NT2/D1 (cell line): ENCODE results near the gene IMMP2L.

Source experiments
- DNase-seq: peaks from one replicate; pipeline ENCODE4 v3.0.0-alpha.2; 2011; ENCODE audit warnings: low read depth, low spot score
- H3K27me3 ChIP-seq: 2 replicates; pipeline ENCODE4 v1.6.0; 2011; ENCODE audit warnings: mild to moderate bottlenecking; ENCODE audit not compliant: insufficient read length, insufficient read depth
- H3K36me3 ChIP-seq: 2 replicates; pipeline ENCODE4 v1.6.1; 2011; ENCODE audit warnings: mild to moderate bottlenecking, low read length, mixed read lengths; ENCODE audit not compliant: insufficient read depth, insufficient read length
- H3K4me1 ChIP-seq: 2 replicates; pipeline ENCODE4 v1.5.1; 2011; ENCODE audit not compliant: insufficient read depth, insufficient read length
- H3K4me3 ChIP-seq: 2 replicates; pipeline ENCODE4 v1.5.1; 2011; ENCODE audit warnings: low read depth; ENCODE audit not compliant: insufficient read length
- H3K9ac ChIP-seq: 2 replicates; pipeline ENCODE4 v1.6.0; 2011; ENCODE audit warnings: low read depth; ENCODE audit not compliant: insufficient read length
- H3K9me3 ChIP-seq: 2 replicates; pipeline ENCODE4 v1.5.1; 2011; ENCODE audit warnings: mild to moderate bottlenecking, low read length; ENCODE audit not compliant: insufficient read depth
- SUZ12 ChIP-seq: IDR thresholded peaks from 2 replicates; pipeline ENCODE4 v1.6.1; 2011; ENCODE audit not compliant: insufficient read length, insufficient read depth; ENCODE audit errors: extremely low read depth
- YY1 ChIP-seq: IDR thresholded peaks from 2 replicates; pipeline ENCODE4 v1.6.1; 2011; ENCODE audit not compliant: insufficient read length, insufficient read depth
- ZNF274 ChIP-seq: IDR thresholded peaks from 2 replicates; pipeline ENCODE4 v1.6.1; 2011; ENCODE audit warnings: mild to moderate bottlenecking, low read depth, low read length

Gene IMMP2L

GRCh38 chr7:111414374-111414773 is 147.9 kb downstream of the IMMP2L start:
- H3K4me1 ChIP-seq, result no peaks in the 10 kb centered on the region
- no peaks in the 10 kb centered on the region for H3K27me3 ChIP-seq
- DNase-seq, result no peak
- H3K9ac ChIP-seq, result no peak overlapping the region
- H3K4me3 ChIP-seq, result no peak overlapping the region
- no peaks in the 10 kb centered on the region for H3K36me3 ChIP-seq
- TF ChIP-seq YY1 (no peak), SUZ12 (no peak)
- no peaks in the 10 kb centered on the region for H3K9me3 ChIP-seq

GRCh38 chr7:111413739-111414138 is 148.6 kb downstream of the IMMP2L start:
- Histone ChIP-seq H3K27me3 (no peaks in the 10 kb centered on the region), H3K9ac (no peak overlapping the region), H3K9me3 (no peaks in the 10 kb centered on the region), H3K4me1 (no peaks in the 10 kb centered on the region), H3K36me3 (no peaks in the 10 kb centered on the region), H3K4me3 (no peak overlapping the region)
- peak; percentile 69 for DNase-seq
- no peak for TF ChIP-seq SUZ12
- TF ChIP-seq YY1, result no peak

GRCh38 chr7:111410899-111411298 is 151.4 kb downstream of the IMMP2L start:
- Histone ChIP-seq H3K9ac (no peak overlapping the region), H3K4me1 (no peaks in the 10 kb centered on the region), H3K4me3 (no peak overlapping the region), H3K9me3 (no peaks in the 10 kb centered on the region), H3K36me3 (no peaks in the 10 kb centered on the region), H3K27me3 (no peaks in the 10 kb centered on the region)
- TF ChIP-seq ZNF274 (no peak), YY1 (no peak), SUZ12 (no peak)
- DNase-seq, result no peak

- H3K4me3 ChIP-seq, result no peak overlapping the region
- no peaks in the 10 kb centered on the region for H3K9me3 ChIP-seq
- H3K27me3 ChIP-seq, result no peaks in the 10 kb centered on the region
- no peak overlapping the region for H3K9ac ChIP-seq
- DNase-seq, result no peak
- TF ChIP-seq ZNF274, result no peak
- TF ChIP-seq YY1, result no peak
- no peak for TF ChIP-seq SUZ12
- no peaks in the 10 kb centered on the region for H3K4me1 ChIP-seq
- no peaks in the 10 kb centered on the region for H3K36me3 ChIP-seq
These were observed 152.4 kb downstream of the IMMP2L start for GRCh38 chr7:111409714-111410422.

- Histone ChIP-seq H3K4me3 (no peak overlapping the region), H3K9me3 (no peaks in the 10 kb centered on the region), H3K4me1 (no peaks in the 10 kb centered on the region), H3K36me3 (no peaks in the 10 kb centered on the region), H3K27me3 (no peaks in the 10 kb centered on the region), H3K9ac (no peak overlapping the region)
- no peak for DNase-seq
- TF ChIP-seq YY1, result no peak
- TF ChIP-seq ZNF274, result no peak
- no peak for TF ChIP-seq SUZ12
These were observed 153.6 kb downstream of the IMMP2L start for GRCh38 chr7:111408724-111409123.

GRCh38 chr7:111407258-111407657 is 155.0 kb downstream of the IMMP2L start:
- no peak for TF ChIP-seq SUZ12
- TF ChIP-seq YY1, result no peak
- DNase-seq, result no peak
- Histone ChIP-seq H3K4me1 (no peaks in the 10 kb centered on the region), H3K9me3 (no peaks in the 10 kb centered on the region), H3K9ac (no peak overlapping the region), H3K4me3 (no peak overlapping the region), H3K27me3 (no peaks in the 10 kb centered on the region), H3K36me3 (no peaks in the 10 kb centered on the region)

- H3K9me3 ChIP-seq, result no peaks in the 10 kb centered on the region
- H3K4me3 ChIP-seq, result no peak overlapping the region
- H3K4me1 ChIP-seq, result no peaks in the 10 kb centered on the region
- H3K9ac ChIP-seq, result no peak overlapping the region
- no peaks in the 10 kb centered on the region for H3K27me3 ChIP-seq
- H3K36me3 ChIP-seq, result no peaks in the 10 kb centered on the region
- DNase-seq, result no peak
- TF ChIP-seq YY1 (no peak), ZNF274 (no peak), SUZ12 (no peak)
These were observed 156.7 kb downstream of the IMMP2L start for GRCh38 chr7:111405621-111406020.
